Measurements from ENCODE around the gene ZBTB7C.
A peak's percentile ranks its signal among the peaks of the same experiment; 100 is the strongest.

The ZBTB7C gene

GRCh38 chr18:48044944-48045343, 364.2 kb downstream of the ZBTB7C start:
- DNase-seq = no peak

DNA sequence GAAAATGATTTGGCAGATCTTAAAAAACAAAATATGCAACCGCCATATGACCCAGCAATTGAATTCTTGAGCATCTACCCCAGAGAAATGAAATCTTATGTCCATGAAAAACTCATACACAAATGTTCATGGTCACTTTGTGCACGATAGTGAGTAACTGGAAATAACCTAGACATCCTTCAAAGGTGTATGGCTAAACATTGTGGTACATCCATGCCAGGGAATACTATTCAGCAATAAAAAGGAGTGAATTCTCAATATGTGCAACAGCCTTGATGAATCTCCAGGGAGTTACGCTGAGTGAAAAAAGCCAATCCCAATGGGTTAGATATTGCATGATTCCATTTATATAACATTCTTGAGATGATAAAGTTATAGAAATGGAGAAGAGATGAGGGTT, 366.0 kb downstream of the ZBTB7C start:
- no peak for DNase-seq

DNA sequence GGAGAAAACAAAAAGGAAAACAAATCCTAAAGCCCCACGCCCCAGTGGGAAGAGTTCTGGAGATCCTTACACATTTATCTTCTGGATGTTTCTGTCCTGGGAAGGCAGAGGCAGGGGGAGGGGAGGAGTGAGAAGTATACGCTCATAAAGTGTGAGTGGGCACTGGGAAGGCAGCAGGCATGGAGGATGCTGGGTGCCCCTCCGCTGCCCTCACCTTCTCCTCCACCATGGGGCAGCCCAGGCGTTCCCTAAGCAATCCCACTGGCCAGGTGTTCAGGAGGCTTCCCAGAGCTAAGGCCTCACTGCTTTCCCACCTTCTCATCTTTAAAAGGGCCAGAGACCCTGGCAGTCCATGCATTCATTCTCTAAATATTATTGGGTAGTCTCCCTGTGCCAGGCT, 366.8 kb downstream of the ZBTB7C start:
- no peak for DNase-seq

GRCh38 chr18:48040457-48041110, 368.6 kb downstream of the ZBTB7C start:
- no peak for DNase-seq

- no peak for DNase-seq
Observed at GRCh38 chr18:48039769-48040215, 369.4 kb downstream of the ZBTB7C start.

DNA sequence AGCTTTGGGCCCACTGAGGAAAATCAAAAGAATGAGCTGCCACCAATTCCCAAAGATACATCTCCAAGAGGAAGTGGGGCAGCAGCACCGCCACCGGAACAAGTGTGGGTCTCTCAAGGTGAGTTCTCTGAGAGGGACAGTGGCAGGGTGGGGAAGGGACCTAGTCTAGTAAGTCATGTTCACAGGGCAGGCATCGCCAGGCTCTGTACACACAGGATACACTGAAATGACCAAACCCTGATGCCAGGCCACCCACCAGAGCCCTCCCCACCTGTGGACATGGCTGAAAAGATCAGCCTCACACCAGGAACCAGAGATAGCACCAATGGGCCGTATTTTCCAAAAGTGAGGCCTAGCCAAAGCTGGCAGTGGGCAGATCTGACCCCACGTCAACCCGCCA, 370.5 kb downstream of the ZBTB7C start:
- DNase-seq = no peak

GRCh38 chr18:48037481-48038271, 371.5 kb downstream of the ZBTB7C start:
- no peak for DNase-seq

- DNase-seq = no peak
Observed at GRCh38 chr18:48036641-48037421, 372.4 kb downstream of the ZBTB7C start.

GRCh38 chr18:48036226-48036625, 373.0 kb downstream of the ZBTB7C start:
- DNase-seq = no peak

DNA sequence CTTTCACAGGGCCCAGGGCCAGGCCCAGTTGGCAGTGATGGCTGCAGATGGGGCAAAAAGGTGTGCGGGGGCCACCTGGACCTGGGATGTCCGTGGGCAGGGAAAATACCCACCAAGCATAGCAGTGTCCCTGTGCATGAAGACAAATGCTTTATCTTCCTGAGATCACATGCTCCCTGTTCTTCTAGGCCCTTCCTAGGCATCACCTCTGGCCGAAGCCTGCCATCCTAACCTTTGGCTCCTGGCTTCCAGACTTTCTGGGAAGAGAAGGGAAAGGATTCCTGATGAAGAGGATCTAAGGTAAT, 373.7 kb downstream of the ZBTB7C start:
- DNase-seq = no peak

GRCh38 chr18:48034651-48035555, 374.3 kb downstream of the ZBTB7C start:
- DNase-seq = no peak

DNA sequence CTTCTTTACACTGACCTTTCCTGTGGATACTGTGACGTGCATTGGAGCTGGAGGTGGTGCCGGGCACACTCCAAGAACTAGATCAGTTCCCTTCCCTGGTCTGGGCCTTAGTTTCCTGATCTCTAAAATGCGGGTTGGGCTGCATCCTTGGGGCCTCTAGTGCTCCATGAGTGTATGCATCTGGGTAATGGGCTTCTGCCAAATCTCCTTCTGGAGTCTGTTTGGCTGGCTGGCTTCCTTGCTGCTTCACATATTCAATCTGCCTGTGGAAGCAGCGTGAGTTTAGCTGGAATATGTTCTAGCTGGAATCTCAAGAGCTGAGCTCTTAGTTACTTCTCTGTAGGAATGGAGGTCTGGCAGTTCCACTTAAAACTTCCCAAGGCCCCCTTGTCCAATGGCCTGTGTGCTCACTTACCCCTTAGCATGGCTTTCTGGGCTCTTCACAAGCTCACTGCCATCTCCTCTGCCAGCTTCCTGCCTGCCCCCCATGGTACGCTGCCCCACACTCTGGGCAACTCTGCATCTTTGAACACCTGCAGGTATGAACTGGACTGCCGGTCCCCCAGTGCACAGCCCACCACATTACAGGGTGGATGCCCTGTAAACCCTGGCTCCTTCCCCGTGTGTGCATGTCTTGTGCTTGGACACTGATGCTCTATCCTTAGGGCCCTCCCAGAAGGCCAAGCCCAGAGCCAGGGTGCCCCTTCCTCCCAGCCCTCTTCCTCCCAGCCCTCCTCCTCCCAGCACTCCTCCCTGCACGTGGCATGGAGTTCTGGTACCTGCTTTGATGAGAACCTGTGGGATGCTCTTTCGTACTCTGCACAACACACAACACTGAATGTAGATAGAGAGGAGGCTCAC, 375.2 kb downstream of the ZBTB7C start:
- no peak for DNase-seq

DNA sequence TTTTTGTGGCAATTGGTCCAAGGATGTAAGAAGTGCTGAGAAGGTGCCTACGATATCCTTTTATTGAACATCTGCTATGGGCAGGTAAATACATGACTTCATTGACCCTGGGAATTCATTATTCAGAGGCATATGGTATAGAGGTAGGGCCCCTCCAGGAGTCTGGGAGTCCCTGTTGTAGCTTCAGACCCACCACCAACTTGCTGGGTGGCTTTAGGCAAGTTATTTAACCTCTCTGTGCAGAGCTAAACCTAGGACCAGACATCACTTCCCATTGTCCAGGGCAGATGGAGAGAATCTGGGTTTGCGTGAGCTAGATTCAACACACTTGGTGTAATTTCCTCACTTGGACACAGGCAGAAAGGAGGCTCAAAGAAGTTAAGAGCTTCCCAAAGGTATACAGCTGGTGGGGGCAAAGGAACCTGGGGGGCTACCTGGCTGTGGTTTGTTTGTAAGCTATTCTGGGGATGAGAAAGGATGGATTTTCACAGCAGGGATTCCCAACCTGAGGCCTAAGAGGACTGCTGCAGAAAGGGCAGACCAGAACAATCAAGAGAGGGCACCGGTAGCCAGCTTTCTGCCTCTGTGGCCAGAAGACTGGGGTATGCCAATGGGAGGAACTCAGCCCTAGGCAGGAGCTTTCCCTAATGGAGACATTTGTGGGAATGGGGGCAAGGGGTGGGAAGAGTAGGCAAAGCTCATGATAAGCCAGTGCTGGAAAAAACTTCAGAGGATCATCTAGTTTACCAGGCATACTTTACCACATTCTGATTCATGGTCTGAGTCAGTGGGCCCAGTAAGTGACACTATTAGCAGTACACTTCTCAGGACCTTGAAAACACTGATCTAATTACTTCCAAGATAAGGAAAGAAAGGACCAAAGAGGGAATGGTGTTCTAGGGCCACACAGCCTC, 376.1 kb downstream of the ZBTB7C start:
- no peak for DNase-seq

- DNase-seq = no peak
Observed at GRCh38 chr18:48031641-48032040, 377.5 kb downstream of the ZBTB7C start.

DNA sequence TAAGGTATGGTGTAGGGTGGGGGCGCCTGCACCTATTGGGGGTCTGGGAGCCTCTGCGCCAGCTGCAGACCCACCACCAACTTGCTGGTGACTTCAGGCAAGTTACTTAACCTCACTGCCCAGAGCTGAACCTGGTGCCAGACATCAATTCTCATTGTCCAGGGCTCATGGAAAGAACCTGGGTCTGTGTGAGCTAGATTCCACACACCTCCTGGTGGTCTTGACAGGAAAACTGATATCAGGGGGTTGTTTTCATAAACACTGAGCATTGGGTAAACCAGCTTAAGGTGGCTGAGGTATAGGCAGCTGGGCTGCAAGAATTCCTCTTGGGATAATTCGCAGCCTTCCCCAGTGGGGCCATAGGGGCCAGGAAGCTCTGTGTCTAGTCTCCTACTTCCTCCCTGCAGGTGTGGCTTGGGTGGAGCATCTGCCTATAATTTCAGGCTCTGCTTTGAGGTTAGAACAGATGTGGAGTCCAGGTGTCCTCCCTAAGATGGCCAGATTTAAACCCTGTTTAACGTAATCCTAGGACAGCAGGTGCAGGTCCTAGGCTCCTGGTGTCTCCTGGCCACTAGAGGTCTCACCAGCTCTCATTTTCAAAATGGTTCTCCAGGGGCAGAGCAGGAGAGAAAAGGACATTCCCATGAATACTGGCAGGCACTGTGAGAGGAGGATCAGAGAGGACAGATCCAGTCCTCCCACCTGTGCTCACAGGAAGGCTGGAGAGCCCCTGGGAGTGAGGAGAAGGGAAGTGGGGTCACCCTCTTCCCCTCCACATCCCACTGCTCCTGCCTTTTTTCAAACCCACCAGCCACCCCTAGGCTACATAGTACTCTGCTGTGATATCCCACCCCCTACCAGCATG, 378.3 kb downstream of the ZBTB7C start:
- peak; percentile 46 for DNase-seq

GRCh38 chr18:48029296-48029986, 379.7 kb downstream of the ZBTB7C start:
- no peak for DNase-seq

DNA sequence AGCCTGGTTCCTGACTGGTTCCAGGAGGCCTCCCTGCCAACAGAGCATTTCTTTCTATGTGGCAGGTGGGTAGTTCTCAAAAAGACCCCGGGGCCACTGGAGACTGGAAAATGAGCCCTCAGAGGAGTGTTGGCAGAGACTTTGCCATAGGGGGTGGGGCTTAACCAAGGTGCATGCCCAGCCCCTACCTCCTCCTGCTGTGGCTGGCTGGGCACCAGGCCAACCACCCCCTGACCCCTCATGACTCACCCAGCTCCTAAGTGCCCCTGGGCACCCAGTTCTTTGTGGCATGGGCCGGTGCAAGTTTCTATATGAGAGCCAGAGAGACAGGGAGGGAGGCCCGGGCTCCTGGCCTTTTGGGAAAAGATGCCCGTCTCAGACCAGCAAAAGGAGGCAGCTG, 380.5 kb downstream of the ZBTB7C start:
- no peak for DNase-seq

GRCh38 chr18:48028081-48028480, 381.1 kb downstream of the ZBTB7C start:
- no peak for DNase-seq

DNA sequence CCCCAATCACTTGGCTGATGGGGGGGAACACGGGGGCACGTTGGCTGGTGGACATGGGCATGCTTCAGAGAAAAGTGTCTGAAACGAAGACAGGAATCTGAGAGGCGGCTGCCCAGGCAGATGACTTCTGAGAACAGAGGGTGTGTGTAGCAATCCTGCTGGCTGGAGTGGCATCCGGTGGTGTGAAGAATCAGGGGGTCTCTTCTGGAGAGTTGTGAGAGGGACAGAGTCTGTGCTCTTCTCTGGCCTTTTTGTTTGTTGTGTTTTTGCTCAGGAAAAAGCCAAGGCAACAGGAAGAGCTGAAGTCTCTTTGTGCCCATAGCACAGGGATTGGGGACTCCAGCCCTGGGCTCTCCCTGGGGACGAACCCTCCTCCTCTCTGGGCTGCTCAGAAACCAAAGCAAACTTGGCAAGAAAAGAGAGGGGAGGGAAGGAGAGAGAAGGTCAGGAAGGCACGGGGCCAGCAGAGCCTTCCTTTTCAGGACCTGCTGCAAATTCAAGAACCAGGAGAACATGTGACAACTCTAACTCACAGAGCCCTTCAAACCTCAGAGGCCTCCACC, 381.7 kb downstream of the ZBTB7C start:
- no peak for DNase-seq
